ENCODE measurements around the gene DPM2. TPM values are rescaled to one million over a fixed set of nuclear protein-coding genes. Genes with fewer than 3 reads are reported as not detected.

The DPM2 gene
- total RNA-seq, 1 experiment from 2014 or later: 41.5 TPM

GRCh38 chr9:127953154-127953553 is 15.5 kb upstream of the DPM2 start:
- Mint-ChIP-seq H3K9me3 (ENCODE audit: unreplicated experiment) (no peaks in the 10 kb centered on the region), H3K27ac (ENCODE audit: low read depth, unreplicated experiment) (no peak overlapping the region), H3K4me3 (ENCODE audit: unreplicated experiment) (no peak overlapping the region), H3K36me3 (ENCODE audit: insufficient read depth, unreplicated experiment) (no peaks in the 10 kb centered on the region), H3K4me1 (ENCODE audit: insufficient read depth, unreplicated experiment) (peaks cover 14% of the 10 kb centered on the region), H3K27me3 (ENCODE audit: insufficient read depth, unreplicated experiment) (no peaks in the 10 kb centered on the region)
- POLR2A ChIA-PET: interaction anchor here (0.6 to 0.7 kb wide), 2 partner anchors 9 to 10 kb away, joined by 4 to 5 read pairs; no protein-coding TSS in a partner anchor
- intact Hi-C loops (cut with micrococcal nuclease): no loop called here
- CTCF ChIA-PET: interaction anchor here (1.0 to 9.2 kb wide), 5 partner anchors 10 to 165 kb away, joined by 3 to 90 read pairs (median 8); no protein-coding TSS in a partner anchor
- BruUV-seq (replicated peaks): no TSS peak
- DNase-seq (ENCODE audit: unreplicated experiment): no peak
- no peak for TF ChIP-seq CTCF (IDR thresholded peaks at IDR 0.05; ENCODE audit: unreplicated experiment)

- intact Hi-C loops (cut with micrococcal nuclease): no loop called here
- no peak for TF ChIP-seq CTCF (IDR thresholded peaks at IDR 0.05; ENCODE audit: unreplicated experiment)
- CTCF ChIA-PET: interaction anchor here (0.5 to 9.2 kb wide), 4 partner anchors 7 to 88 kb away, joined by 4 to 90 read pairs (median 6); no protein-coding TSS in a partner anchor
- no peaks in the 10 kb centered on the region for H3K27me3 Mint-ChIP-seq (ENCODE audit: insufficient read depth, unreplicated experiment)
- H3K9me3 Mint-ChIP-seq (ENCODE audit: unreplicated experiment): no peaks in the 10 kb centered on the region
- POLR2A ChIA-PET: no interaction called here
- H3K4me1 Mint-ChIP-seq (ENCODE audit: insufficient read depth, unreplicated experiment): peaks cover 10% of the 10 kb centered on the region
- no peak for DNase-seq (ENCODE audit: unreplicated experiment)
- BruUV-seq (replicated peaks): no TSS peak
- no peak overlapping the region for H3K4me3 Mint-ChIP-seq (ENCODE audit: unreplicated experiment)
- no peaks in the 10 kb centered on the region for H3K36me3 Mint-ChIP-seq (ENCODE audit: insufficient read depth, unreplicated experiment)
- peak overlapping the region; percentile 19 for H3K27ac Mint-ChIP-seq (ENCODE audit: low read depth, unreplicated experiment)
These were observed 13.0 kb upstream of the DPM2 start for GRCh38 chr9:127950513-127951289.

GRCh38 chr9:127949827-127950512 is 12.3 kb upstream of the DPM2 start:
- ChIA-PET POLR2A (no interaction called here), CTCF (interaction anchor here (0.7 to 9.2 kb wide), 5 partner anchors 7 to 85 kb away, joined by 3 to 90 read pairs (median 3); no protein-coding TSS in a partner anchor)
- H3K27ac Mint-ChIP-seq (ENCODE audit: low read depth, unreplicated experiment): peak overlapping the region; percentile 19
- H3K27me3 Mint-ChIP-seq (ENCODE audit: insufficient read depth, unreplicated experiment): no peaks in the 10 kb centered on the region
- H3K4me1 Mint-ChIP-seq (ENCODE audit: insufficient read depth, unreplicated experiment): peaks cover 3% of the 10 kb centered on the region
- H3K9me3 Mint-ChIP-seq (ENCODE audit: unreplicated experiment): no peaks in the 10 kb centered on the region
- intact Hi-C loops (cut with micrococcal nuclease): no loop called here
- H3K36me3 Mint-ChIP-seq (ENCODE audit: insufficient read depth, unreplicated experiment): peaks cover 2% of the 10 kb centered on the region
- no peak for DNase-seq (ENCODE audit: unreplicated experiment)
- no TSS peak for BruUV-seq (replicated peaks)
- TF ChIP-seq CTCF (IDR thresholded peaks at IDR 0.05; ENCODE audit: unreplicated experiment): no peak
- no peak overlapping the region for H3K4me3 Mint-ChIP-seq (ENCODE audit: unreplicated experiment)

Measured in MCF 10A (cell line).